Endothelial cell of umbilical vein (primary cell): ENCODE data around the gene GLI3. TPM values are rescaled to one million over a fixed set of nuclear protein-coding genes. Genes with fewer than 3 reads are reported as not detected.

Experiments
- BruUV-seq: library from RNA; stranded (reverse); fragments of 400-500 nt; replicated peaks from 2 replicates; lab custom pipeline; 2021; lab: Mats Ljungman, UMichigan
- CTCF ChIA-PET: fragments of 300-600, 350-600 bp; sonication (Branson Sonifier 250); formaldehyde crosslinking; loops from one replicate; lab custom pipeline; 2021; ENCODE audit warnings: antibody characterized with exemption, inconsistent platforms; lab: Charles Lee
- POLR2A ChIA-PET: fragments of 300-600, 350-600 bp; sonication (Branson Sonifier 250); formaldehyde crosslinking; loops from one replicate; lab custom pipeline; 2021; ENCODE audit warnings: antibody characterized with exemption, inconsistent platforms; lab: Charles Lee
- DNase-seq: peaks from one replicate; pipeline ENCODE4 v3.0.0-alpha.2; 2011; ENCODE audit warnings: low read depth, low spot score
- FAIRE-seq: peaks from 2 replicates; lab custom pipeline; 2011; peaks lifted over from hg19 to GRCh38; lab: Jason Lieb, UNC
- H2AFZ ChIP-seq: 2 replicates; pipeline ENCODE4 v1.6.0; 2012; ENCODE audit warnings: low read depth, low read length, control low read depth, inconsistent platforms
- H3K27ac ChIP-seq: 2 replicates; pipeline ENCODE4 v1.5.1; 2011; ENCODE audit warnings: low read depth, mild to moderate bottlenecking, control low read depth, low read length, moderate library complexity; ENCODE audit not compliant: insufficient read depth
- H3K27me3 ChIP-seq, 2 experiments: 2 replicates each; pipeline versions ENCODE4 v1.6.0 to v1.6.1; 2011; ENCODE audit warnings: low read length in 2 of 2, mixed read lengths in 1 of 2; ENCODE audit not compliant: control insufficient read depth in 2 of 2, insufficient read depth in 2 of 2
- H3K36me3 ChIP-seq, 2 experiments: 2 replicates in 1 of 2; 3 replicates in 1 of 2; pipeline ENCODE4 v1.5.1; 2011; ENCODE audit warnings: low read length in 2 of 2, mild to moderate bottlenecking in 1 of 2, moderate library complexity in 1 of 2; ENCODE audit not compliant: control insufficient read depth in 2 of 2, insufficient read depth in 2 of 2; ENCODE audit errors: extremely low read depth in 1 of 2
- H3K4me1 ChIP-seq: 3 replicates; pipeline ENCODE4 v1.5.1; 2011; ENCODE audit warnings: mild to moderate bottlenecking, low read length; ENCODE audit not compliant: control insufficient read depth, insufficient read depth; ENCODE audit errors: extremely low read depth
- H3K4me2 ChIP-seq: 2 replicates; pipeline ENCODE4 v1.6.1; 2011; ENCODE audit warnings: low read length, control low read depth, mixed read lengths; ENCODE audit not compliant: insufficient read depth
- H3K4me3 ChIP-seq, 3 experiments: fragments of 200-600 bp in 1 of 3; sonication (generic), shearing (Covaris generic) in 1 of 3; replicated peaks in 1 of 3; 2 replicates each; pipeline ENCODE4 v1.5.1; 2011 to 2016; ENCODE audit warnings: control low read depth in 3 of 3, low read length in 3 of 3, mild to moderate bottlenecking in 2 of 3, inconsistent platforms in 1 of 3, low read depth in 1 of 3, moderate library complexity in 1 of 3; ENCODE audit not compliant: insufficient read depth in 1 of 3
- H3K79me2 ChIP-seq: 2 replicates; pipeline ENCODE4 v1.6.0; 2012; ENCODE audit warnings: low read length, inconsistent platforms; ENCODE audit not compliant: control insufficient read depth, insufficient read depth
- H3K9ac ChIP-seq: replicated peaks from 2 replicates; pipeline ENCODE3; 2011; ENCODE audit warnings: low read length, control low read depth; ENCODE audit not compliant: insufficient read depth; ENCODE audit errors: extremely low read depth
- H3K9me1 ChIP-seq: replicated peaks from 3 replicates; pipeline ENCODE4 v1.6.0; 2011; ENCODE audit warnings: mild to moderate bottlenecking, low read length; ENCODE audit not compliant: control insufficient read depth, insufficient read depth; ENCODE audit errors: extremely low read depth
- H3K9me3 ChIP-seq: replicated peaks from 2 replicates; pipeline ENCODE4 v1.5.1; 2012; ENCODE audit warnings: low read length, inconsistent platforms; ENCODE audit not compliant: control insufficient read depth, insufficient read depth
- H4K20me1 ChIP-seq: replicated peaks from 2 replicates; pipeline ENCODE3; 2011; ENCODE audit warnings: mild to moderate bottlenecking, low read length; ENCODE audit not compliant: control insufficient read depth, insufficient read depth; ENCODE audit errors: extremely low read depth
- CTCF ChIP-seq, 2 donors: IDR thresholded peaks; 1 replicate in 1 of 2; 2 replicates in 1 of 2; pipeline ENCODE4 v1.5.1; 2011; ENCODE audit warnings: low read length in 2 of 2, mild to moderate bottlenecking in 2 of 2, moderate library complexity in 2 of 2, control low read depth in 1 of 2, inconsistent platforms in 1 of 2, low read depth in 1 of 2; ENCODE audit not compliant: insufficient read depth in 1 of 2; ENCODE audit errors: extremely low read depth in 1 of 2
- EZH2 ChIP-seq: IDR thresholded peaks from 2 replicates; pipeline ENCODE4 v1.6.1; 2012; ENCODE audit warnings: borderline replicate concordance, low read depth, mild to moderate bottlenecking, moderate library complexity, low read length, inconsistent platforms; ENCODE audit not compliant: severe bottlenecking
- FOS ChIP-seq: IDR thresholded peaks from 2 replicates; pipeline ENCODE4 v1.6.1; 2011; ENCODE audit warnings: mild to moderate bottlenecking, low read length, moderate library complexity, borderline replicate concordance; ENCODE audit not compliant: insufficient read depth
- GATA2 ChIP-seq: IDR thresholded peaks from 2 replicates; pipeline ENCODE4 v1.7.0; 2011; ENCODE audit warnings: low read depth, mild to moderate bottlenecking, moderate library complexity, mixed read lengths, low read length; ENCODE audit not compliant: insufficient read length, insufficient read depth
- JUN ChIP-seq: IDR thresholded peaks from 2 replicates; pipeline ENCODE4 v1.6.1; 2011; ENCODE audit warnings: borderline replicate concordance, low read depth; ENCODE audit not compliant: insufficient read length, insufficient read depth
- MAX ChIP-seq: IDR thresholded peaks from 2 replicates; pipeline ENCODE4 v1.6.1; 2011; ENCODE audit not compliant: insufficient read depth, insufficient read length
- MYC ChIP-seq: IDR thresholded peaks from one replicate; pipeline ENCODE4 v1.6.1; 2011; ENCODE audit warnings: mild to moderate bottlenecking, low read depth, low read length
- POLR2A ChIP-seq: IDR thresholded peaks from 2 replicates; pipeline ENCODE4 v1.6.1; 2012; ENCODE audit warnings: low read depth, mild to moderate bottlenecking, control low read depth, low read length
- POLR2AphosphoS5 ChIP-seq: IDR thresholded peaks from 2 replicates; pipeline ENCODE4 v1.6.1; 2012; ENCODE audit warnings: low read depth, mild to moderate bottlenecking, control low read depth, low read length, moderate library complexity; ENCODE audit not compliant: insufficient read depth
- dilution Hi-C: fragments of 300-500 bp; cut with MboI; formaldehyde crosslinking; loops from one replicate; pipeline ENCODE4 v1.15.0; 2019; ENCODE audit warnings: low sequenced_read_pairs; ENCODE audit not compliant: extremely low pct_ligation_motif_present
- intact Hi-C: fragments of 100-400 bp; cut with micrococcal nuclease; formaldehyde crosslinking; loops from one replicate; pipeline ENCODE4 v1.10.0; 2022
- polyA plus RNA-seq, 4 experiments: library from polyadenylated mRNA; depleted of rRNA in 3 of 4; stranded (reverse) in 3 of 4; unstranded in 1 of 4; fragments of >200 nt; gene quantifications; 2 replicates each; pipeline versions ENCODE4 v1.2.1 to v1.2.3, GENCODE V29; 2011 to 2012; ENCODE audit warnings: missing spikeins in 1 of 4
- total RNA-seq: library from RNA; stranded (reverse); gene quantifications from 2 replicates; pipeline ENCODE4 v1.2.3, GENCODE V29; 2021

Gene GLI3
- total and polyA plus RNA-seq, 2 donors (not counting 3 experiments of a cell fraction or from before 2014, with no cell fraction given), result 6.0 to 24.9 TPM

- intact Hi-C loops, result no loop called here
Measured at GRCh38 chr7:41972270-41972669, 264.7 kb downstream of the GLI3 start.

More at GRCh38 chr7:41972270-41972669, 264.7 kb downstream of the GLI3 start:
- peaks cover 0 to 12% of the 10 kb centered on the region in 2 experiments for H3K36me3 ChIP-seq
- no peak overlapping the region for H3K4me3 ChIP-seq
- no peak overlapping the region for H2AFZ ChIP-seq
- H3K9ac ChIP-seq, result no peak overlapping the region
- dilution Hi-C loops, result no loop called here
- POLR2A ChIA-PET, result no interaction called here
- DNase-seq (no peak), FAIRE-seq (no peak)
- no peaks in the 10 kb centered on the region for H3K9me1 ChIP-seq
- no peaks in the 10 kb centered on the region for H3K9me3 ChIP-seq
- no peak overlapping the region for H3K4me2 ChIP-seq
- CTCF ChIA-PET, result interaction anchor here (0.6 kb wide), 1 partner anchor 29 kb away, joined by 3 read pairs; no protein-coding TSS in a partner anchor
- H3K4me1 ChIP-seq, result no peaks in the 10 kb centered on the region
- BruUV-seq, result no TSS peak
- H4K20me1 ChIP-seq, result no peaks in the 10 kb centered on the region
- TF ChIP-seq MYC (no peak), EZH2 (no peak), JUN (no peak), POLR2A (no peak), POLR2AphosphoS5 (no peak), GATA2 (no peak), CTCF (IDR thresholded peaks at IDR 0.05; ENCODE audit: extremely low read depth in 1 of 2, insufficient read depth in 1 of 2, low read depth in 1 of 2, low read length in 2 of 2) (no peak), FOS (no peak), MAX (no peak)
- H3K79me2 ChIP-seq, result no peaks in the 10 kb centered on the region
- no peaks in the 10 kb centered on the region for H3K27me3 ChIP-seq
- no peak overlapping the region for H3K27ac ChIP-seq
